ENCODE results near the gene SCAF8.
"Not testable (repeated sequence)": the region's sequence is repeated elsewhere in the genome, so short reads cannot be mapped to it uniquely, and the experiment has no call there.

The SCAF8 gene

GRCh38 chr6:154733626-154734382, 588 bp downstream of the SCAF8 start:
- in situ Hi-C loops (cut with MboI; ENCODE audit: low sequenced_read_pairs) = no loop called here

- in situ Hi-C loops (cut with MboI; ENCODE audit: low sequenced_read_pairs) = no loop called here
Observed at GRCh38 chr6:154736618-154737259, 3.5 kb downstream of the SCAF8 start.

DNA sequence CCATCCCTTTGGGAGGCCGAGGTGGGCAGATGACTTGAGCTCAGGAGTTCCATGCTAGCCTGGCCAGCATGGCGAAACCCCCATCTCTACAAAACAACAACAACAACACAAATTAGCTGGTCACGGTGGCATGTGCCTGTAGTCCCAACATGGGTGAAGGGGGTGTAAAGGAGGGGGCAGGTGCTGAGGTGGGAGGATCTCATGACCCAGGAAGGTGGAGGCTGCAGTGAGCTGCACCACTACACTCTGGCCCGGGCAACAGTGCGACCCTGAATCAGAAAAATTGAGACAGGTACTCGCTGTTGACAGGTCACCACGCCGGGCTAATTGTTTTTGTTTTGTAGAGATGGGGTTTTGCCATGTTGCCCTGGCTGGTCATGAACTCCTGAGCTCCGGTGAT, 4.2 kb downstream of the SCAF8 start:
- in situ Hi-C loops (cut with MboI; ENCODE audit: low sequenced_read_pairs) = no loop called here

GRCh38 chr6:154738551-154738961, 5.3 kb downstream of the SCAF8 start:
- in situ Hi-C loops (cut with MboI; ENCODE audit: low sequenced_read_pairs) = no loop called here

DNA sequence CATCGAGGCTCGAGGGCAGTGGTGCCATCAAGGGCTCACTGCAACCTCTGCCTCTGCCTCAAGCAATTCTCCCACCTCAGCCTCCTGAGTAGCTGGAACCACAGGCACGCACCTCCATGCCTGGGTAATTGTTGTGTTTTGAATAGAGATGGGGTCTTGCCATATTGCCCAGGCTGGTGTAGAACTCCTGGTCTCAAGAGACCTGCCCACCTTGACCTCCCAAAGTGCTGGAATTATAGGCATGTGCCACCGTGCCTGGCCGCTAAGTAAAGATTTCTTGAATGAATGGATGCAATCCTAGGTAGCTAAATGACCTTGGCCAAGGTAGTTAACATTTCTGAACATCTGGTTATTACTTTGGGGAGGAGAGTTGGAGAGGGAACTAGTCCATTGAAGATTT, 7.4 kb downstream of the SCAF8 start:
- in situ Hi-C loops (cut with MboI; ENCODE audit: low sequenced_read_pairs) = no loop called here

DNA sequence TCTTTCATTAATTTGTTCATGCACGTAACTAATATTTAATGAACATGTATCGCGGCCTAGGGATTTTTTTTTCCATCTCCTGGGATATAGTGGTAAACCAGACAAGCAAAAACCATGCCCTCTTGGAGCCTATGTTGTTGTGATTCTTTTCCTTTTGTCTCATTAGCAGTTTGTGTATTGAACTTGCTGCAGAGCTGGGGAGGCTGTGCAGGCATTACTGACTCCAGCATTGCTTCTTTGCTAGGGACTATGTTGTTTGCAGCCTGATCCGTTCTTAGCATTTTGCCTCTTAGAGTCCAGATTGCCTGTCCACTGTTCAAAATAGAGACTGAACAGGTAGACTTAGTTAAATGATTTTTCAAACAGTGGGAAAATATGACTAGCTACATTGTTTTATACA, 9.7 kb downstream of the SCAF8 start:
- in situ Hi-C loops (cut with MboI; ENCODE audit: low sequenced_read_pairs) = no loop called here

DNA sequence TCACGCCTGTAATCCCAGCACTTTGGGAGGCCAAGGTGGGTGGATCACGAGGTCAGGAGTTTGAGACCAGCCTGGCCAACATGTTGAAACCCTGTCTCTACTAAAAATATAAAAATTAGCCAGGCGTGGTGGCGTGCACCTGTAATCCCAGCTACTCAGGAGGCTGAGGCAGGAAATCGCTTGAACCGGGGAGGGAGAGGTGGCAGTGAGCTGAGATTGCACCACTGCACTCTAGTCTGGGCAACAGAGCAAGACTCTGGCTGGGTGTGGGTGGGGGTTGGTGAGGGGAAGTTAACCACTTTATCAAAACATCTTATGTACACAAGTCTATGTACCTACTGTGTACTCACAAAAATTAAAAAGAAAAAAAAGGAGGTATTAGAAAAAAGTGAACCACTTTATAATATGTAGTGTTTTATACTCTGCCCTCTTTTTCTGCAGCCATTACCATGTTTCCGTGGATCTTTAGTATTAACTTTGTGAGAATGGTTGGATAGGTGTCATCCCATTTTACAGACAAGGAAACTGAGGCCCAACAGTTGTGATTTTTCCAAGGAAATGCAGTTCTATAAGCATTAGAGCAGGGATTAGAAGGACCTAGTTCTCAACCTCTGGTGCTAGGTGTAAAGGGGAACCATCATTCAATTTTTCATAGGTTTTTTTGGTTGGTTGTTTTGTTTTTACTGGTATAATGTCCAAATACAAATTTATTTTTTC, 11.0 kb downstream of the SCAF8 start:
- in situ Hi-C loops (cut with MboI; ENCODE audit: low sequenced_read_pairs) = not testable (repeated sequence)

DNA sequence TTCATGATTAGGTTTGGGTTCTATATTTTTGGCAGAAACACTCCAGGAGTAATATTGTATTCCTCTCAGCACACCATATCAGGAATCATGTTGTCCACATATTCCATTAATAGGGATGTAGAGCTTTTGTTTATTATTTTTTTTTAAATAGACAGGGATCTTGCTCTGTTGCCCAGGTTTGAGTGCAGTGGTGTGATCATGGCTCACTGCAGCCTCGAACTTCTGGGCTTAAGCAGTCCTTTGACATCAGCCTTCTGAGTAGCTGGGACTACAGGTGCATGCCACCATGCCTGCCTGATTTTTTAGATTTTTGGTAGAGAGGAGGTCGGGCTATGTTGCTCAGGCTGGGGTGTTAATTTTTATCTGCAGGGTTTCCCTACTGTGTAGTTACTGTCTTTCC, 12.0 kb downstream of the SCAF8 start:
- in situ Hi-C loops (cut with MboI; ENCODE audit: low sequenced_read_pairs) = no loop called here

DNA sequence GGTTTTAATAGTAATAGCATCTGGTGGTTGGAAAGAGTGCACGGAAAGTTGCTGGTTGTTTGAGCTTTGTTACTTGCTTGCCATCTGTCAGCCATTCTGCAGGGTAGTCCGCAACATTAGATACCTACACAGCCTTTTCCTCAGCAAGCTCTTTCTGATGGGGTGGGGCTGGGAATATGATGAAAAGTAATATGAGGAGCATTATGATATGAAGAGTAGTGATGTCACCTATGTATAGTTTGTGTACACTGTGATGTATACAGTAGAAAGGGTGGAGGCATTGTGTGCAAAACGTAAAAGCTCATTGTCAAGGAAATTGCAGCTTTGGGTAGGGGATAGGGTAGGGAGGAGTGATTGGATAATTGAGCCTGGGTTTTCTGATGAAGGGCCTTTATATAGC, 16.1 kb downstream of the SCAF8 start:
- in situ Hi-C loops (cut with MboI; ENCODE audit: low sequenced_read_pairs) = no loop called here

DNA sequence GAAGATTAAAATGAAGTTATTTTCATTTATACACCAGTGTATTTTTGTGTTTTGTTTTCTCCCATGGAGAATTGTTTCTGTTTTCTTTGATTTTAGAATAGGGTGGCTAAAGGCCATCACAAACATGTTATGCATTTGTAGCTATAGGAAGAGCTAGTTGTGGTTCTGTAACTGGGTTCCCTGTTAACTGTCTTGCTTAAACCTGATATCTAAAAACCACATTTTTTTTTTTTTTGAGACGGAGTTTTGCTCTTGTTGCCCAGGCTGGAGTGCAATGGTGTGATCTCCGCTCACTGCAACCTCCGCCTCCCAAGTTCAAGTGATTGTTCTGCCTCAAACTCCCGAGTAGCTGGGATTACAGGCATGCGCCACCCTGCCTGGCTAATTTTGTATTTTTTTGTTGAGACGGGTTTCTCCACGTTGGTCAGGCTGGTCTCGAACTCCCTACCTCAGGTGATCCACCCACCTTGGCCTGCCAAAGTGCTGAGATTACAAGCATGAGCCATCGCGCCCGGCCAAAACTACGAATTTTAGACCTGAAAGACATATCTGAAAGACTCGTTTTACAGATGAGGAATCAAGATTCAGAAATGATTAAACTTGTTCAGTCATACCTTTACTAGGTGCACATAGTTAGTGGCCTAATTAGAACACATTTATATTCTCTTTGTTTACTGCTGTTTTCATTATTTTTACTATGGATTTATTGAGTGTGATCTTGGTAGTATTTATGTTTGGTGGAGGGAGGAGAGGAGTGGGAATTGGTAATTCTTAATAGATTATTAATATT, 18.0 kb downstream of the SCAF8 start:
- in situ Hi-C loops (cut with MboI; ENCODE audit: low sequenced_read_pairs) = no loop called here

- in situ Hi-C loops (cut with MboI; ENCODE audit: low sequenced_read_pairs) = no loop called here
Observed at GRCh38 chr6:154752022-154752421, 18.8 kb downstream of the SCAF8 start.

- in situ Hi-C loops (cut with MboI; ENCODE audit: low sequenced_read_pairs) = no loop called here
Observed at GRCh38 chr6:154754152-154754551, 20.9 kb downstream of the SCAF8 start.

DNA sequence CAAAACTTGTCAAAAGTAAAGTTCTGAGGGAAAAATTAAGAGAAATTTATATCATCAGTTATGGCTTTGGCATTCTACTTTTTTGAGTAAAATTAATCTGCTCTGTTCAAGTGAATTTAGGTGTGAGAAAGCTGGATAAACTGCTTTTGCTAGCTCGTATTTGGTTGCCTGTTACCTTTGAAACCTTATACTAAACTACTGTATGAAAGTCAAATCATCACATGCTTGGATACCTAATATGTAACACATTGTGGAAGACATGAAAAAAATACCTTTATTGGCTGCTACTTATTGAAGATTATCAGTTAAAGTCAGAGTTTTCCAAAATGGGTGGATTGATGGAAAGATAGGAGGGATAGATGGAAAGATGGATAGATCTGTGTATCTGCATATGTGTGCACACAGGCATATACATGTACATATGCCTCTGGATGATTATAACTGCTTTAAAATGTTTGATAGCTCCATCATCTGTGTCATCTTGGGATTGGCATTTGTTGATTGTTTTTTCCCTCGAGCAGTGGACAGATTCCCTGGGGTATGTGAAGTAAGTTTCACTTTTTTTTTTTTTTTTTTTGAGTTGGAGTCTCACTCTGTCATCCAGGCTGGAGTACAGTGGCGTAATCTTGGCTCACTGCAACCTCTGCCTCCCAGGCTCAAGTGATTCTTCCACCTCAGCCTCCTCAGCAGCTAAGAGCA, 24.3 kb downstream of the SCAF8 start:
- in situ Hi-C loops (cut with MboI; ENCODE audit: low sequenced_read_pairs) = no loop called here

- in situ Hi-C loops (cut with MboI; ENCODE audit: low sequenced_read_pairs) = no loop called here
Observed at GRCh38 chr6:154758125-154758524, 24.9 kb downstream of the SCAF8 start.

DNA sequence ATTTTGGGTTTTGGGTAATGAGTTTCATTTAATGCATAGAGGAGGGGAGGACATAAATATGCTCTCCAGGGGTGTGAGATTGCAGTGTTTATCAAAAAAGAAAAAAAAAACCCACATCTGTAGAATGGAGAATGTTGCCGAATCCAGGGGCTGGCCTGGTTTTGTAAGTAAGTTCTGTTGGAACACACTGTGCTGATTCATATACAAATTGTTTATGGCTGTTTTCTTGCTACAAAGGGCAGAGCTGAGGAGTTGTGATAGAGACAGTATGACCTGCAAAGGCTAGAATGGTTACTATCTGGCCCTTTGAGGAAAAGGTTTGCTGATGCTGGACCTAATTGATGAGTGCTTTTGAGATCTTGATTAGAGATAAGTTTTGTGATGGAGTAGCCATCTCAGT, 30.4 kb downstream of the SCAF8 start:
- in situ Hi-C loops (cut with MboI; ENCODE audit: low sequenced_read_pairs) = no loop called here

DNA sequence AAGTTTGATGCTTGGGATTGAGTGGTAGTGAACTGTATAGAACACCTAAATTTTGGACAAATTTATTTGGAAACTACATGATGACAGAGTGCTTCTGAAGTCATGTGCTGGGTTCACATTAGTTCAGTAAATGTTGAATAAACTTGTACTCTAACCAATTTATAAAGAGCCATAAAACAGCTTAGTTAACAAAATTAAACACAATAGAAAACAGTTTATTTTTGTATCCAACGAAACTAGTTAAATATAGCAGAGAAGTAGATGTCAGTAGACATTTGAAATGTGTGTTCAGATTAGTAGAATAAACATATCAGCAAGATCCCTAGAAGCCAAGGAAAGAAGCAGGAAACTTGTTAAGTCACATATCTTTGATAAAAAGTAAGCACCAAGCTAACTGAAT, 32.1 kb downstream of the SCAF8 start:
- in situ Hi-C loops (cut with MboI; ENCODE audit: low sequenced_read_pairs) = no loop called here

GRCh38 chr6:154766288-154766687, 33.1 kb downstream of the SCAF8 start:
- in situ Hi-C loops (cut with MboI; ENCODE audit: low sequenced_read_pairs) = no loop called here

GRCh38 chr6:154767003-154767723, 33.9 kb downstream of the SCAF8 start:
- in situ Hi-C loops (cut with MboI; ENCODE audit: low sequenced_read_pairs) = no loop called here

GRCh38 chr6:154768280-154768679, 35.1 kb downstream of the SCAF8 start:
- in situ Hi-C loops (cut with MboI; ENCODE audit: low sequenced_read_pairs) = no loop called here

GRCh38 chr6:154773610-154774089, 40.4 kb downstream of the SCAF8 start:
- in situ Hi-C loops (cut with MboI; ENCODE audit: low sequenced_read_pairs) = no loop called here

All from HL-60/S4 treated with phorbol 12-myristate 13-acetate at 8.2 ng/mL for 4 days and 3 days (cell line).